SIG-M5 treated with dmso at 0.1 percent for 504 hours (cell line): ENCODE data around the gene PCDHB11.
"Not testable (repeated sequence)": the region's sequence is repeated elsewhere in the genome, so short reads cannot be mapped to it uniquely, and the experiment has no call there.

ENCODE experiments used
- DNase-seq: peaks from one replicate; lab custom pipeline; 2025; ENCODE audit not compliant: unreplicated experiment; lab: John Stamatoyannopoulos, UW

PCDHB11 gene

GRCh38 chr5:141236516-141237313 lies 37.3 kb downstream of the PCDHB11 start:
- no peak for DNase-seq

GRCh38 chr5:141241496-141241895 lies 42.1 kb downstream of the PCDHB11 start:
- no peak for DNase-seq

- DNase-seq = no peak
These were observed 45.9 kb downstream of the PCDHB11 start, which contains the start of gene PCDHB15 for GRCh38 chr5:141245250-141245717. Gene PCDHB15, plus strand, starts transcription at chr5:141245395. Its CDS starts 184 bp downstream, at chr5:141245579.

GRCh38 chr5:141246971-141247370 lies 47.5 kb downstream of the PCDHB11 start:
- not testable (repeated sequence) for DNase-seq

GRCh38 chr5:141247434-141247833 lies 48.0 kb downstream of the PCDHB11 start:
- not testable (repeated sequence) for DNase-seq

GRCh38 chr5:141250576-141250975 lies 51.1 kb downstream of the PCDHB11 start:
- DNase-seq = no peak
